Kidney (tissue), 14 donors: ENCODE measurements around the gene SEBOX. TPM values are rescaled to one million over a fixed set of nuclear protein-coding genes. Genes with fewer than 3 reads are reported as not detected.

Experiments used
- DNase-seq, 5 donors: peaks; one replicate each; pipeline ENCODE4 v3.0.0-alpha.2; 2013 to 2020
- FAIRE-seq: peaks from 2 replicates; lab custom pipeline; 2012; peaks lifted over from hg19 to GRCh38; lab: Jason Lieb, UNC
- H3K27ac ChIP-seq, 2 donors: one replicate each; pipeline ENCODE4 v1.7.0; 2013; ENCODE audit warnings: low read depth in 2 of 2, low read length in 2 of 2, inconsistent platforms in 1 of 2
- H3K27me3 ChIP-seq: one replicate; pipeline ENCODE4 v1.7.1; 2013; ENCODE audit warnings: low read length, inconsistent platforms; ENCODE audit not compliant: control insufficient read depth, insufficient read depth
- H3K36me3 ChIP-seq, 3 donors: one replicate each; pipeline versions ENCODE4 v1.7.0 to v1.7.1; 2013; ENCODE audit warnings: low read length in 3 of 3, control low read depth in 1 of 3, inconsistent platforms in 1 of 3; ENCODE audit not compliant: insufficient read depth in 3 of 3, control insufficient read depth in 2 of 3
- H3K4me1 ChIP-seq, 3 donors: one replicate each; pipeline versions ENCODE4 v1.7.0 to v1.7.1; 2013; ENCODE audit warnings: low read length in 3 of 3, inconsistent platforms in 1 of 3, low read depth in 1 of 3; ENCODE audit not compliant: control insufficient read depth in 2 of 3, insufficient read depth in 2 of 3
- H3K4me3 ChIP-seq, 3 donors: one replicate each; pipeline versions ENCODE4 v1.7.0 to v1.8.1; 2013; ENCODE audit warnings: low read length in 3 of 3, control low read depth in 1 of 3, inconsistent platforms in 1 of 3
- H3K9ac ChIP-seq, 3 donors: one replicate each; pipeline versions ENCODE4 v1.7.0 to v1.7.1; 2013; ENCODE audit warnings: low read length in 3 of 3, control low read depth in 1 of 3, inconsistent platforms in 1 of 3
- H3K9me3 ChIP-seq, 3 donors: one replicate each; pipeline versions ENCODE4 v1.7.0 to v1.7.1; 2013; ENCODE audit warnings: low read length in 3 of 3, control low read depth in 1 of 3, inconsistent platforms in 1 of 3; ENCODE audit not compliant: control insufficient read depth in 2 of 3, insufficient read depth in 1 of 3
- intact Hi-C: fragments of 100-400 bp; cut with DNase I; formaldehyde crosslinking; loops from one replicate; pipeline ENCODE4 v1.11.1; 2022
- polyA plus RNA-seq: library from polyadenylated mRNA; stranded (reverse); fragments of 350-450 nt; fragmentation: Illumina TruSeq; extraction: RNeasy Lipid Tissue Mini Kit (QIAGEN cat#74804); gene quantifications from one replicate; pipeline ENCODE4 v1.2.3, GENCODE V29; 2014; ENCODE audit warnings: low read depth, low replicate concordance; ENCODE audit not compliant: insufficient read depth
- total RNA-seq: library from RNA; stranded (reverse); fragmentation: NEBNext Ultra II Directional; extraction: Animal tissue kit (Norgen Biotek cat#: 25700); gene quantifications from one replicate; pipeline ENCODE4 v1.2.1, GENCODE V29; 2021
- TF ChIP-seq, protein P1 (sequence below): IDR thresholded peaks from 3 replicates; pipeline ENCODE4 v1.5.1; 2012; ENCODE audit warnings: mild to moderate bottlenecking, moderate library complexity, borderline replicate concordance; ENCODE audit not compliant: insufficient read depth; ENCODE audit errors: extremely low read depth
- donor health status: control.
- donor health status: control.
- donor health status: control.
- donor health status: control.
- donor health status: control.
- donor health status: DM: yes; HTN: yes; CAD: no.
- donor health status: Normal renal cell carcinoma (clear cell type).

SEBOX gene
- total and polyA plus RNA-seq, 2 donors from 2014 or later, result not detected

GRCh38 chr17:28370744-28371103, 5.7 kb upstream of the SEBOX start:
- no peak for DNase-seq
- no peak overlapping the region for H3K9ac ChIP-seq
- H3K4me1 ChIP-seq, result peaks cover 0 to 17% (median 3%) of the 10 kb centered on the region in 3 donors
- intact Hi-C loops, result no loop called here
- TF ChIP-seq, protein P1, sequence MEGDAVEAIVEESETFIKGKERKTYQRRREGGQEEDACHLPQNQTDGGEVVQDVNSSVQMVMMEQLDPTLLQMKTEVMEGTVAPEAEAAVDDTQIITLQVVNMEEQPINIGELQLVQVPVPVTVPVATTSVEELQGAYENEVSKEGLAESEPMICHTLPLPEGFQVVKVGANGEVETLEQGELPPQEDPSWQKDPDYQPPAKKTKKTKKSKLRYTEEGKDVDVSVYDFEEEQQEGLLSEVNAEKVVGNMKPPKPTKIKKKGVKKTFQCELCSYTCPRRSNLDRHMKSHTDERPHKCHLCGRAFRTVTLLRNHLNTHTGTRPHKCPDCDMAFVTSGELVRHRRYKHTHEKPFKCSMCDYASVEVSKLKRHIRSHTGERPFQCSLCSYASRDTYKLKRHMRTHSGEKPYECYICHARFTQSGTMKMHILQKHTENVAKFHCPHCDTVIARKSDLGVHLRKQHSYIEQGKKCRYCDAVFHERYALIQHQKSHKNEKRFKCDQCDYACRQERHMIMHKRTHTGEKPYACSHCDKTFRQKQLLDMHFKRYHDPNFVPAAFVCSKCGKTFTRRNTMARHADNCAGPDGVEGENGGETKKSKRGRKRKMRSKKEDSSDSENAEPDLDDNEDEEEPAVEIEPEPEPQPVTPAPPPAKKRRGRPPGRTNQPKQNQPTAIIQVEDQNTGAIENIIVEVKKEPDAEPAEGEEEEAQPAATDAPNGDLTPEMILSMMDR, result no peak
- H3K4me3 ChIP-seq, result no peak overlapping the region
- H3K9me3 ChIP-seq, result no peaks in the 10 kb centered on the region
- H3K27ac ChIP-seq, result peak overlapping the region in 1 of 2 donors; percentile 28
- no peak for FAIRE-seq
- no peaks in the 10 kb centered on the region for H3K27me3 ChIP-seq
- H3K36me3 ChIP-seq, result no peaks in the 10 kb centered on the region

DNA sequence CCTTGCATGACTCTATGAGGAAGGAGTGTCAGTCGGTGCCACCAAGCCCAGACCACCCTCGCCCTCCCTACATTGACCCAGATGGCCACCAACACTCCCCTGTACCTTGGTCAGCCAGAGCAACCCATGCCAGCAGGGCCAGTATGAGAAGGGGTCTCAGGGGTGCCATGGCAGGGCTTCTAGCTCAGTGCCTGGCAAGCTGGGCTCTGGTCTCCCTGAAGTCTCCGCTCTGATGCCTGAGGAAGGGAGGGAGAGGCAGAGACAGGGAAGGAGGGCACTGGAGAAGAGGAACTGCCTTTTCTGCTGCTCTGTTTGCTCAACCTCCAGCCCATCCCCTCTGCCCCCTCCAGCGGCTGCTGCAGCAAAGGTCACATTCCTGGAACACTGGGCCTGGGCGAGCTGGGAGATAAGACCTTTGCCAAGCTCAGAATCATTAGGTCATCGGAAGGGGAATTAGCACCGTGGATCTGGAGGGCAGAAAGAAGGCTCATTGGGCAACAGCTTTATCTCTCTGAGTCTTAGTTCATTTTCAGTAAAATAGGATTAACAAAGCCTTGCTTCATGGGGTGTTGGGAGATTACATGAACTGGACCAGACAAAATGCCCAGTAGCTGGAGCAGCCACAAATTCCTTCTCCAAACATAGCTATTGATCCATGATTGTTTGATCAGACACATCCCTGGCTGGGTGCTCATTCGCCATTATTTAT, 5.2 kb upstream of the SEBOX start, which contains the start of gene VTN:
TSS of gene VTN (minus strand) at position 273 of the 709 bp plus-strand sequence. CDS start at position 169, 104 bp downstream.
- intact Hi-C loops, result no loop called here
- Histone ChIP-seq H3K9me3 (no peaks in the 10 kb centered on the region), H3K4me3 (no peak within 1 kb of the TSS), H3K27me3 (no peaks in the 10 kb centered on the region), H3K27ac (peak within 1 kb of the TSS in 1 of 2 donors; percentile 28), H3K4me1 (peaks cover 0 to 17% (median 3%) of the 10 kb centered on the region in 3 donors), H3K9ac (no peak within 1 kb of the TSS), H3K36me3 (no peaks in the 10 kb centered on the region)
- TF ChIP-seq, protein P1, result no peak
- FAIRE-seq, result no peak
- DNase-seq, result peak in 4 of 5 donors; percentile 18 to 92 (median 50)

GRCh38 chr17:28369684-28370034, 4.7 kb upstream of the SEBOX start:
- DNase-seq (peak in 1 of 5 donors; percentile 65), FAIRE-seq (no peak)
- no peaks in the 10 kb centered on the region for H3K9me3 ChIP-seq
- intact Hi-C loops, result no loop called here
- no peak overlapping the region for H3K9ac ChIP-seq
- no peaks in the 10 kb centered on the region for H3K36me3 ChIP-seq
- no peak overlapping the region for H3K4me3 ChIP-seq
- no peak overlapping the region for H3K27ac ChIP-seq
- no peaks in the 10 kb centered on the region for H3K27me3 ChIP-seq
- H3K4me1 ChIP-seq, result peaks cover 0 to 17% (median 3%) of the 10 kb centered on the region in 3 donors
- TF ChIP-seq, protein P1, result no peak
